ENCODE data around the gene C8G. TPM values are rescaled to one million over a fixed set of nuclear protein-coding genes. Genes with fewer than 3 reads are reported as not detected.

C8G gene
- total and polyA plus RNA-seq, 2 of the 4 experiments (the other 2 are of a cell fraction): 0.80 TPM; not detected in 1

DNA sequence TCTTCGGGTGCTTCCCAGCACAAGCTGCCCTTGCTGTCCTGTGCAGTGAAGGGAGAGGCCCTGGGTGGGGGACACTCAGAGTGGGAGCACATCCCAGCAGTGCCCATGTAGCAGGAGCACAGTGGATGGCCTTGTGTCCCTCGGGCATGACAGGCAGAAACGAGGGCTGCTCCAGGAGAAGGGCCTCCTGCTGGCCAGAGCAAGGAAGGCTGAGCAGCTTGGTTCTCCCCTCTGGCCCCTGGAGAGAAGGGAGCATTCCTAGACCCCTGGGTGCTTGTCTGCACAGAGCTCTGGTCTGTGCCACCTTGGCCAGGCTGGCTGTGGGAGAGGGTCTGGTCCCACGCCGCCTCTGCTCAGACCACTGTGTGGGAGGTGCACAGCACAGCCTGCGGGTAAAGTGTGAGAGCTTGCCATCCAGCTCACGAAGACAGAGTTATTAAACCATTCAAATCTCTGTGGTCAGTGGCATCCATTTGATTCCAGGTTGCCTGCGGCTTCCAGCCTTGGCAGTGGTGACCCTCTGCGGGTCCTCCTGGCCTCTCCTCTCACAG lies 18.8 kb upstream of the C8G start:
- Histone ChIP-seq H3K18ac (ENCODE audit: low read depth, low read length) (no peak overlapping the region), H3K9me1 (ENCODE audit: insufficient read depth, low read length) (no peaks in the 10 kb centered on the region), H3K79me1 (ENCODE audit: low read depth in 1 of 2, low read length in 2 of 2) (no peaks in the 10 kb centered on the region), H3K56ac (ENCODE audit: extremely low read depth, insufficient read depth, low read length) (no peak overlapping the region), H3K27me3 (ENCODE audit: control insufficient read depth, insufficient read depth, low read length) (no peaks in the 10 kb centered on the region), H3K36me3 (ENCODE audit: control insufficient read depth, insufficient read depth, low read length) (peaks cover 12% of the 10 kb centered on the region), H3K4ac (ENCODE audit: low read depth, low read length) (no peak overlapping the region), H2BK5ac (ENCODE audit: low read depth, low read length, poor library complexity, severe bottlenecking) (no peak overlapping the region), H3K9ac (ENCODE audit: low read depth, low read length) (no peak overlapping the region), H2AFZ (replicated peaks; ENCODE audit: low read length, poor library complexity) (no peak overlapping the region), H2AK9ac (replicated peaks; ENCODE audit: low read depth, low read length, poor library complexity) (no peak overlapping the region), H3K27ac (ENCODE audit: insufficient read depth, low read length) (no peak overlapping the region), H4K5ac (ENCODE audit: low read depth, low read length) (no peak overlapping the region), H3K4me2 (ENCODE audit: low read depth, low read length) (no peak overlapping the region), H4K20me1 (ENCODE audit: insufficient read depth, low read length) (no peaks in the 10 kb centered on the region), H3K23ac (ENCODE audit: low read depth, low read length) (no peak overlapping the region), H4K91ac (ENCODE audit: insufficient read depth, low read depth, low read length) (no peak overlapping the region), H3K4me1 (ENCODE audit: control insufficient read depth, insufficient read depth, low read length) (no peaks in the 10 kb centered on the region), H3K14ac (replicated peaks; ENCODE audit: low read depth, low read length) (no peak overlapping the region), H2BK15ac (ENCODE audit: low read depth, low read length) (no peak overlapping the region), H3K4me3 (ENCODE audit: insufficient read depth, low read depth, low read length) (no peak overlapping the region), H3K9me3 (ENCODE audit: control insufficient read depth, insufficient read depth, low read length) (no peaks in the 10 kb centered on the region), H2AK5ac (ENCODE audit: low read depth, low read length) (no peak overlapping the region), H2BK120ac (ENCODE audit: low read depth, low read length) (no peak overlapping the region), H2BK20ac (ENCODE audit: low read depth, low read length) (no peak overlapping the region), H4K8ac (ENCODE audit: low read depth in 2 of 2, low read length in 2 of 2) (no peak overlapping the region)
- TF ChIP-seq RFX5 (IDR thresholded peaks at IDR 0.05; ENCODE audit: low read depth, low read length) (no peak), BHLHE40 (IDR thresholded peaks at IDR 0.05; ENCODE audit: low read depth, low read length) (no peak), NFE2L2 (IDR thresholded peaks at IDR 0.05; ENCODE audit: low read depth, low read length) (no peak), RAD21 (IDR thresholded peaks at IDR 0.05; ENCODE audit: low read length) (no peak), MAZ (IDR thresholded peaks at IDR 0.05; ENCODE audit: borderline replicate concordance, low read depth, low read length) (no peak)
- TF ChIP-seq, protein P1, sequence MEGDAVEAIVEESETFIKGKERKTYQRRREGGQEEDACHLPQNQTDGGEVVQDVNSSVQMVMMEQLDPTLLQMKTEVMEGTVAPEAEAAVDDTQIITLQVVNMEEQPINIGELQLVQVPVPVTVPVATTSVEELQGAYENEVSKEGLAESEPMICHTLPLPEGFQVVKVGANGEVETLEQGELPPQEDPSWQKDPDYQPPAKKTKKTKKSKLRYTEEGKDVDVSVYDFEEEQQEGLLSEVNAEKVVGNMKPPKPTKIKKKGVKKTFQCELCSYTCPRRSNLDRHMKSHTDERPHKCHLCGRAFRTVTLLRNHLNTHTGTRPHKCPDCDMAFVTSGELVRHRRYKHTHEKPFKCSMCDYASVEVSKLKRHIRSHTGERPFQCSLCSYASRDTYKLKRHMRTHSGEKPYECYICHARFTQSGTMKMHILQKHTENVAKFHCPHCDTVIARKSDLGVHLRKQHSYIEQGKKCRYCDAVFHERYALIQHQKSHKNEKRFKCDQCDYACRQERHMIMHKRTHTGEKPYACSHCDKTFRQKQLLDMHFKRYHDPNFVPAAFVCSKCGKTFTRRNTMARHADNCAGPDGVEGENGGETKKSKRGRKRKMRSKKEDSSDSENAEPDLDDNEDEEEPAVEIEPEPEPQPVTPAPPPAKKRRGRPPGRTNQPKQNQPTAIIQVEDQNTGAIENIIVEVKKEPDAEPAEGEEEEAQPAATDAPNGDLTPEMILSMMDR (conservative IDR thresholded peaks at IDR 0.05; ENCODE audit: low read depth, low read length): no peak
- TF ChIP-seq, protein P2, sequence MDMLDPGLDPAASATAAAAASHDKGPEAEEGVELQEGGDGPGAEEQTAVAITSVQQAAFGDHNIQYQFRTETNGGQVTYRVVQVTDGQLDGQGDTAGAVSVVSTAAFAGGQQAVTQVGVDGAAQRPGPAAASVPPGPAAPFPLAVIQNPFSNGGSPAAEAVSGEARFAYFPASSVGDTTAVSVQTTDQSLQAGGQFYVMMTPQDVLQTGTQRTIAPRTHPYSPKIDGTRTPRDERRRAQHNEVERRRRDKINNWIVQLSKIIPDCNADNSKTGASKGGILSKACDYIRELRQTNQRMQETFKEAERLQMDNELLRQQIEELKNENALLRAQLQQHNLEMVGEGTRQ (IDR thresholded peaks at IDR 0.05; ENCODE audit: low read depth, low read length): no peak
- no TSS peak for BruUV-seq (replicated peaks)
- CTCF ChIA-PET: no interaction called here
- in situ Hi-C loops (cut with MboI; ENCODE audit: low sequenced_read_pairs) (no loop called here), dilution Hi-C loops (cut with HindIII; ENCODE audit: low sequenced_read_pairs, unreplicated experiment) (no loop called here), intact Hi-C loops (cut with micrococcal nuclease) (no loop called here)
- POLR2A ChIA-PET (ENCODE audit: unreplicated experiment): interaction anchor here (0.7 kb wide), 1 partner anchor 75 kb away, joined by 4 read pairs; no protein-coding TSS in a partner anchor
- 91% methylated on average over 4 of the region's 9 CpGs; no CpG with 5 or more reads in 1 of the 2 experiments for WGBS, 2 experiments (ENCODE audit: extremely low coverage in 2 of 2, insufficient read length in 1 of 2)
- DNase-seq (no peak), ATAC-seq (ENCODE audit: low read depth) (peak; percentile 42; the same call in 1 of the 2 replicates)

Measured in IMR-90 (cell line).